NCI-H1436 treated with DMSO at 0.1 percent for 48 hours (cell line): ENCODE results near the gene EPC2.
"Not testable (repeated sequence)": the region's sequence is repeated elsewhere in the genome, so short reads cannot be mapped to it uniquely, and the experiment has no call there.

Experiments used
- DNase-seq: peaks from one replicate; lab custom pipeline; 2025; lab: John Stamatoyannopoulos, UW

Gene EPC2

GRCh38 chr2:148721991-148722777 lies 77.6 kb downstream of the EPC2 start:
- no peak for DNase-seq

- no peak for DNase-seq
Observed at GRCh38 chr2:148725564-148725963, 81.0 kb downstream of the EPC2 start.

- DNase-seq, result no peak
Observed at GRCh38 chr2:148726228-148726627, 81.7 kb downstream of the EPC2 start.

DNA sequence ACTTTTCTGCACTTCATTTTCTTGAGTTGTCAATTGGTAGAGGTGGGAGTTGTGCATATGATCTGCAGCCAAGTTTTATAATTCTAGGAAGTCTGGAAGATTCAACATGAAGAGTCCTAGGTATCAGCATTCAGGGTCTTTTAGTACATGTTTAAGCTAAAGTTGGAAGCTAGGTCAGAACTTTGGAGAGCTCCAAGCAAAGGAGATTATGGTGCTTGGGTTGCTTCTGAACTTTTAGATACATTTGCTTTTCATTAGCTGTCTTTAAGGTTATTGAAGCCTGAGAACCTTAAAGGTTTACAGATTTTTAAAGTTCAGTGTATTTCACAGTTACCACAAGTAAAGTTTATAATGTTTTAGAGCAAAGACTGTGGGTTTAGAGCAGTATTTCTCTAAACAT lies 85.5 kb downstream of the EPC2 start:
- DNase-seq, result no peak

DNA sequence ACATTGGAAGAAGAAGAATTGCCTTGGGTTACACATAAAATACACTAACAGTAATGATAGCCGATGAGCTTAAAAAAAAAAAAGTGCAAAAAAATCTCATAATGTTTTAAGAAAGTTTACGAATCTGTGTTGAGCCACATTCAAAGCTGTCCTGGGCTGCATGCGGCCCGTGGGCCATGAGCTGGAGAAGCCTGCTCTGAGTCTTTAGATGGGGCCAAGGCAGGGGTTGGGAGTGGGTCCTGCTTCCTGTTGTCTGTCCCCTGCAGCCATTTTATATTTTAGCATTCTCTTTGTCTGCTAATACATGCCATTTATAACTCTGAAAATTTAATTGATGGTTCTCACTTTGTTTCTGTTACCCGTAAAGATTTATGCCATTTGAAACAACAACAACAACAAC lies 93.2 kb downstream of the EPC2 start:
- no peak for DNase-seq

DNA sequence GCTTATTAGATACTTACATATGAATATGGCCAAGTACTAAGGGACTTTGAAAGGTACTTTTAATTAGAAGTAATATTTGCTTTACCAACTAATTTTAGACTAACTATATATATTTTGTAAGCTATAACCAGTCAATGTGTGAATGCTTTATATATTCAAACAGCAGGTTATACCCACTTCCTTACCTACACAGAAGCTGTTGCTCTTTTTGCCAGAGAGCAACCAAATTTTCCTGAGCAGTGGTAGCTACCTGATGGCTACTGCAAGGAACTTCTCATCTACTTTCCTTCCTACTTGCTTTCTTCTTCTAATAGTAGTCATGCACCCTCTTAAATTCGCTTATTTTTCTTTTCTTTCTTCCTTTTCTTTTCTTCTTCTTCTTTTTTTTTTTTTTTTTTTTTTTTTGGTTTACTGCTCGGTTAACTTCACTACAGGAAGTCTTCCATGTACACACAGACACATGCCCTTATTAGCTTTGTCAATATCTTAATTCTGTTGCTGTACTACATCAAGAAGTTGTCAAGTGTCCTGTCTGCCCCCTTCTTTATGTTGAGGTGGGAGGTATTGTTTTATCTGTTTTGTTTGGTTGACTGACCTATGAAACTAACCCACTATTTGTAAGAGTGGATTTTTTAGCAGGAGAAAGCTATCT lies 95.0 kb downstream of the EPC2 start:
- no peak for DNase-seq

DNA sequence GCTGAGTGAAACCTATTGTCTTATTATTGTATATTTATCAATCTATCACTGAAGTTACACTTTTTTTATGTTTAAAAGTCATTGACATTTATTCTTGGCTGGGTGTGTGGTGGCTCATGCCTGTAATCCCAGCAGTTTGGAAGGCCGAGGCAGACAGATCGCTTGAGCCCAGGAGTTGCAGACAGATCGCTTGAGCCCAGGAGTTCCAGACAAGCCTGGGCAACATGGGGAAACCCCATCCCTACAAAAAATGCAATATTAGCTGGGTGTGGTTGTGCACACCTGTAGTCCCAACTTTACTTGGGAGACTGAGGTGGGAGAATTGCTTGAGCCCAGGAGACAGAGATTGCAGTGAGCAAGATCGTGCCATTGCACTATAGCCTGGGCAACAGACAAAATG lies 97.8 kb downstream of the EPC2 start:
- DNase-seq, result no peak

- DNase-seq, result no peak
Observed at GRCh38 chr2:148745151-148745851, 100.8 kb downstream of the EPC2 start.

GRCh38 chr2:148746973-148747372 lies 102.4 kb downstream of the EPC2 start:
- DNase-seq, result no peak

DNA sequence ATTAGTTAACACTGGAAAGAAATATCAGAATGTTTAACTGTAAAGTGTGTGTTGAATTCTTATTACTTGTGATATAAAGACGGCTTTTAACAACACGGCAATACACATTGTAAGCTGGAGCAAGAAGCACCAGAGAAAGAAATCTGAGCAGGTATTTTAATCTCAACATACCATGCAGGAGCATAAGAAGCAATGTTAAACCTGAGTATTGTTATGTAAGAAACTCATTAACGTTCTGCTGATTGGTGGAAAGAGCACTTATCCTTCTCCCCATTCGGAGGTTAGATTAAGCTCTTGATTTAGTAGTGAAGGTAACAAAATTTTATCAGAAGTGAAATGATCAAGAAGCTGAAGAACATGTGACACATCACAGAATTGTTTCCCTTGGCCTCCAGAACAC lies 107.4 kb downstream of the EPC2 start:
- no peak for DNase-seq

- DNase-seq, result no peak
Observed at GRCh38 chr2:148752977-148753376, 108.4 kb downstream of the EPC2 start.

DNA sequence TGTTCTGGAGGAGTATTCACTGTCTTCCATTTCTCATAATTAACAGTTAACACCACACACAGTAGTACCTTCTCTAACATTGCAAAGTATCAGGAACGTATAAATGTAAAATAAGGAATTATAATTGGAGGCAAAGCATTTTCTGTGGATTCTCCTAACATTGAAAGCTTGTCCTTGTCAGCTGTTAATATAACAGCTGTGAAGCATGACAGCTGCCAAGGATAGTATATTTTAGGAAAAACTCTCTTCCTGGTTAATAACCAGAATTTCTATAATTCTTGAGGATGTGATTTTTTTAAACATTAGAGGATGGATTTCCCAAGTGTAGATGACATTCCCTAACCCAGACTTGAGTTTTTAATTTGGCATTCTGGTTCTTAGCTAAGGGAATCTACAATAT lies 110.3 kb downstream of the EPC2 start:
- DNase-seq, result no peak

DNA sequence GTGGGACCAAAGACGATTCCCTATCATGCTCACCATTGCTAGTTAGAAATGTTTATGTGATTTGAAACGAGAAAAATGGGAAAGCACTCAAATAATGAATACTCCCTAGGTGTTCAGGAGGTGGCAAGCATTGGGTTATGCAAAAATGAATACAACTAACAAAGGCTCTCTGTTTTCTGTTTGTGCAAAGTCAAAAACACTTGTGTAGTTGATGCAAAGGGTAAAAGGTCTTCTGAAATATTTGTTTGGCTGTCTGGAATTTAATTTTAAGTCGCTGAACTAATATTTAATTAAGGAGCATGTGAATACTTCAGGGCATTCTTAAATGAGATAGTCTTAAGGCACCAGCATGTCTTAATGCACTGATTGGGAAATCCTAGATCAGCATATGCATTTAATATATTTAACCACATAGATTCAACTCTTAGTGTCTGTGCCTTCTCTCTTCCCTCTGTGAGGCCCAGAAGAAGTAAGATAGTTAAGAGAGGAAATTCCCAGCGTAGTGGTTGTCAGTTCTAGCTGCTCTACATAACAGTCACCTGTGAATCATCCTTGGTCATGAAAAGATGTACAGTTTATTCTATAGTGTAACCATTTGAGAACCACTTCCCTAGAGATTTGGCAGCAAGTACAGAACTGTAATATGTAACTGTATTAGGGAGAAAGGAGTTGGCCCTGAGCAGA lies 111.9 kb downstream of the EPC2 start:
- no peak for DNase-seq

GRCh38 chr2:148764815-148765214 lies 120.3 kb downstream of the EPC2 start:
- no peak for DNase-seq

- no peak for DNase-seq
Observed at GRCh38 chr2:148770047-148770446, 125.5 kb downstream of the EPC2 start.

- no peak for DNase-seq
Observed at GRCh38 chr2:148781544-148781943, 137.0 kb downstream of the EPC2 start.

GRCh38 chr2:148789059-148789458 lies 144.5 kb downstream of the EPC2 start:
- no peak for DNase-seq

GRCh38 chr2:148790172-148790571 lies 145.6 kb downstream of the EPC2 start:
- DNase-seq, result not testable (repeated sequence)

- DNase-seq, result no peak
Observed at GRCh38 chr2:148794558-148794957, 150.0 kb downstream of the EPC2 start.

- no peak for DNase-seq
Observed at GRCh38 chr2:148796735-148797512, 152.4 kb downstream of the EPC2 start.

GRCh38 chr2:148802448-148803220 lies 158.1 kb downstream of the EPC2 start:
- no peak for DNase-seq
